ENCODE results near the gene OR2A14. TPM values are rescaled to one million over a fixed set of nuclear protein-coding genes. Genes with fewer than 3 reads are reported as not detected.

The OR2A14 gene
- total and polyA plus RNA-seq, 10 of the 15 experiments (the other 5 are each of a cell fraction or from before 2014, with no cell fraction given): not detected

Small RNAs within 50 kb of the gene (small RNA-seq; reads per million reads assigned to genes)
- not detected for gene OR2A41P

Other genes with a start within 250 kb of the OR2A14 start
Only the 7 nearest of the 15 such genes appear.
- not detected in 2 replicates for gene OR2A5, start 74.2 kb upstream of the OR2A14 start, total RNA-seq (2014; rRNA removed)
- not detected in 2 replicates for gene OR2A5, start 74.2 kb upstream of the OR2A14 start, total RNA-seq (2014; rRNA removed; fragmentation: Illumina TruSeq; extraction: Trizol)
- not detected in 2 replicates for gene OR2A5, start 74.2 kb upstream of the OR2A14 start, total RNA-seq (2021)
- not detected in 2 replicates for gene OR2A5, start 74.2 kb upstream of the OR2A14 start, polyA plus RNA-seq (2011; rRNA removed)
- gene OR2A5, start 74.2 kb upstream of the OR2A14 start, polyA plus RNA-seq (2014; fragmentation: Illumina TruSeq; extraction: Trizol): not detected in 2 replicates
- under 1 TPM in 1 of 2 experiments, not detected in 1; 0.19 TPM for gene OR2A5, start 74.2 kb upstream of the OR2A14 start, polyA plus RNA-seq (2014; fragmentation: Nextera tagmentation; extraction: Ambion mirVana)
- not detected in 2 replicates for gene OR2A5, start 74.2 kb upstream of the OR2A14 start, polyA plus RNA-seq (2014; rRNA removed)
- gene OR2A5, start 74.2 kb upstream of the OR2A14 start, polyA plus RNA-seq (2016; fragmentation: Nextera tagmentation; extraction: Ambion mirVana): not detected
- gene OR2A25, start 53.4 kb upstream of the OR2A14 start, total RNA-seq (2014; rRNA removed): not detected in 2 replicates
- gene OR2A25, start 53.4 kb upstream of the OR2A14 start, total RNA-seq (2014; rRNA removed; fragmentation: Illumina TruSeq; extraction: Trizol): not detected in 2 replicates
- gene OR2A25, start 53.4 kb upstream of the OR2A14 start, total RNA-seq (2021): not detected in 2 replicates
- gene OR2A25, start 53.4 kb upstream of the OR2A14 start, polyA plus RNA-seq (2011; rRNA removed): not detected in 2 replicates
- not detected in 2 replicates for gene OR2A25, start 53.4 kb upstream of the OR2A14 start, polyA plus RNA-seq (2014; fragmentation: Illumina TruSeq; extraction: Trizol)
- not detected for gene OR2A25, start 53.4 kb upstream of the OR2A14 start, polyA plus RNA-seq (2014; fragmentation: Nextera tagmentation; extraction: Ambion mirVana)
- gene OR2A25, start 53.4 kb upstream of the OR2A14 start, polyA plus RNA-seq (2014; rRNA removed): not detected in 2 replicates
- not detected for gene OR2A25, start 53.4 kb upstream of the OR2A14 start, polyA plus RNA-seq (2016; fragmentation: Nextera tagmentation; extraction: Ambion mirVana)
- not detected in 2 replicates for gene OR2A12, start 36.9 kb upstream of the OR2A14 start, total RNA-seq (2014; rRNA removed)
- gene OR2A12, start 36.9 kb upstream of the OR2A14 start, total RNA-seq (2014; rRNA removed; fragmentation: Illumina TruSeq; extraction: Trizol): not detected in 2 replicates
- not detected in 2 replicates for gene OR2A12, start 36.9 kb upstream of the OR2A14 start, total RNA-seq (2021)
- gene OR2A12, start 36.9 kb upstream of the OR2A14 start, polyA plus RNA-seq (2011; rRNA removed): not detected in 2 replicates
- not detected in 2 replicates for gene OR2A12, start 36.9 kb upstream of the OR2A14 start, polyA plus RNA-seq (2014; fragmentation: Illumina TruSeq; extraction: Trizol)
- gene OR2A12, start 36.9 kb upstream of the OR2A14 start, polyA plus RNA-seq (2014; fragmentation: Nextera tagmentation; extraction: Ambion mirVana): not detected
- gene OR2A12, start 36.9 kb upstream of the OR2A14 start, polyA plus RNA-seq (2014; rRNA removed): not detected in 2 replicates
- not detected for gene OR2A12, start 36.9 kb upstream of the OR2A14 start, polyA plus RNA-seq (2016; fragmentation: Nextera tagmentation; extraction: Ambion mirVana)
- gene OR2A2, start 13.6 kb upstream of the OR2A14 start, total RNA-seq (2014; rRNA removed): not detected in 2 replicates
- gene OR2A2, start 13.6 kb upstream of the OR2A14 start, total RNA-seq (2014; rRNA removed; fragmentation: Illumina TruSeq; extraction: Trizol): not detected in 2 replicates
- not detected in 2 replicates for gene OR2A2, start 13.6 kb upstream of the OR2A14 start, total RNA-seq (2021)
- not detected in 2 replicates for gene OR2A2, start 13.6 kb upstream of the OR2A14 start, polyA plus RNA-seq (2011; rRNA removed)
- not detected in 2 replicates for gene OR2A2, start 13.6 kb upstream of the OR2A14 start, polyA plus RNA-seq (2014; fragmentation: Illumina TruSeq; extraction: Trizol)
- gene OR2A2, start 13.6 kb upstream of the OR2A14 start, polyA plus RNA-seq (2014; fragmentation: Nextera tagmentation; extraction: Ambion mirVana): not detected
- gene OR2A2, start 13.6 kb upstream of the OR2A14 start, polyA plus RNA-seq (2014; rRNA removed): not detected in 2 replicates
- gene OR2A2, start 13.6 kb upstream of the OR2A14 start, polyA plus RNA-seq (2016; fragmentation: Nextera tagmentation; extraction: Ambion mirVana): not detected
- gene CTAGE4, start 60.3 kb downstream of the OR2A14 start, total RNA-seq (2014; rRNA removed): 1.2 and 1.6 TPM in 2 replicates
- gene CTAGE4, start 60.3 kb downstream of the OR2A14 start, total RNA-seq (2014; rRNA removed; fragmentation: Illumina TruSeq; extraction: Trizol): 0.94 and 1.2 TPM in 2 replicates
- gene CTAGE4, start 60.3 kb downstream of the OR2A14 start, total RNA-seq (2021): 1.3 and 1.5 TPM in 2 replicates
- gene CTAGE4, start 60.3 kb downstream of the OR2A14 start, polyA plus RNA-seq (2011; rRNA removed): 1.0 and 1.2 TPM in 2 replicates
- 1.5 and 2.2 TPM in 2 replicates for gene CTAGE4, start 60.3 kb downstream of the OR2A14 start, polyA plus RNA-seq (2014; fragmentation: Illumina TruSeq; extraction: Trizol)
- gene CTAGE4, start 60.3 kb downstream of the OR2A14 start, polyA plus RNA-seq (2014; fragmentation: Nextera tagmentation; extraction: Ambion mirVana): under 1 TPM; 0.09 to 0.21 TPM
- gene CTAGE4, start 60.3 kb downstream of the OR2A14 start, polyA plus RNA-seq (2014; rRNA removed): 1.0 and 1.8 TPM in 2 replicates
- under 1 TPM in 1 of 2 experiments, not detected in 1; 0.90 TPM for gene CTAGE4, start 60.3 kb downstream of the OR2A14 start, polyA plus RNA-seq (2016; fragmentation: Nextera tagmentation; extraction: Ambion mirVana)
- 2.4 and 2.9 TPM in 2 replicates for gene ARHGEF35, start 72.7 kb downstream of the OR2A14 start, total RNA-seq (2014; rRNA removed)
- 7.5 and 7.6 TPM in 2 replicates for gene ARHGEF35, start 72.7 kb downstream of the OR2A14 start, total RNA-seq (2014; rRNA removed; fragmentation: Illumina TruSeq; extraction: Trizol)
- 8.8 and 9.7 TPM in 2 replicates for gene ARHGEF35, start 72.7 kb downstream of the OR2A14 start, total RNA-seq (2021)
- gene ARHGEF35, start 72.7 kb downstream of the OR2A14 start, polyA plus RNA-seq (2011; rRNA removed): 0.39 and 0.88 TPM in 2 replicates
- gene ARHGEF35, start 72.7 kb downstream of the OR2A14 start, polyA plus RNA-seq (2014; fragmentation: Illumina TruSeq; extraction: Trizol): 9.2 and 10.8 TPM in 2 replicates
- 1 to 10 TPM; 1.1 to 1.6 TPM for gene ARHGEF35, start 72.7 kb downstream of the OR2A14 start, polyA plus RNA-seq (2014; fragmentation: Nextera tagmentation; extraction: Ambion mirVana)
- gene ARHGEF35, start 72.7 kb downstream of the OR2A14 start, polyA plus RNA-seq (2014; rRNA removed): 3.4 and 3.7 TPM in 2 replicates
- 1 to 10 TPM; 5.7 to 6.6 TPM for gene ARHGEF35, start 72.7 kb downstream of the OR2A14 start, polyA plus RNA-seq (2016; fragmentation: Nextera tagmentation; extraction: Ambion mirVana)
- gene OR2A42, start 116.4 kb downstream of the OR2A14 start, total RNA-seq (2014; rRNA removed): under 0.01 TPM in 1 of 2 replicates, not detected in the other
- gene OR2A42, start 116.4 kb downstream of the OR2A14 start, total RNA-seq (2014; rRNA removed; fragmentation: Illumina TruSeq; extraction: Trizol): 0.05 TPM in 1 of 2 replicates, not detected in the other
- gene OR2A42, start 116.4 kb downstream of the OR2A14 start, total RNA-seq (2021): not detected in 2 replicates
- gene OR2A42, start 116.4 kb downstream of the OR2A14 start, polyA plus RNA-seq (2011; rRNA removed): not detected in 2 replicates
- 0.04 TPM in 1 of 2 replicates, not detected in the other for gene OR2A42, start 116.4 kb downstream of the OR2A14 start, polyA plus RNA-seq (2014; fragmentation: Illumina TruSeq; extraction: Trizol)
- under 1 TPM; 0.02 to 0.06 TPM for gene OR2A42, start 116.4 kb downstream of the OR2A14 start, polyA plus RNA-seq (2014; fragmentation: Nextera tagmentation; extraction: Ambion mirVana)
- gene OR2A42, start 116.4 kb downstream of the OR2A14 start, polyA plus RNA-seq (2014; rRNA removed): not detected in 2 replicates
- under 1 TPM; 0.32 to 0.42 TPM for gene OR2A42, start 116.4 kb downstream of the OR2A14 start, polyA plus RNA-seq (2016; fragmentation: Nextera tagmentation; extraction: Ambion mirVana)

All from GM12878 (cell line).